Measurements from ENCODE around the gene ARL2.

Gene ARL2

DNA sequence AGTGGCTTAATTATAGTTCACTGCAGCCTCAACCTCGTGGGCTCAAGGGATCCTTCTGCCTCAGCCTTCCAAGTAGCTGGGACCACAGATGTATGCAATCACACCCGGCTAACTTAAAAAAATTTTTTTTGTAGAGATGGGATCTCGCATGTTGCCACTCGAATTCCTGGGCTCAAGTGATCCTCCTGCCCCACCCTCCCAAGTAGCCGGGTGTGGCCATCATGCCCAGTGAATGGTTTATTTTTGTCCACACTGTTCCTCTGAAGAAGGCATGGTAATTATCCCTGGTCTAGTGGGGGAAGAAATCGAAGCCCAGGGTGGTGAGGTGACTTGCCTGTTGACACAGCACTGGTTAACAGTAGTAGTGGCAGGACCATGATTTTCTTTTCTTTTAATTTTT is 28.9 kb downstream of the ARL2 start:
- TF ChIP-seq, protein P1, sequence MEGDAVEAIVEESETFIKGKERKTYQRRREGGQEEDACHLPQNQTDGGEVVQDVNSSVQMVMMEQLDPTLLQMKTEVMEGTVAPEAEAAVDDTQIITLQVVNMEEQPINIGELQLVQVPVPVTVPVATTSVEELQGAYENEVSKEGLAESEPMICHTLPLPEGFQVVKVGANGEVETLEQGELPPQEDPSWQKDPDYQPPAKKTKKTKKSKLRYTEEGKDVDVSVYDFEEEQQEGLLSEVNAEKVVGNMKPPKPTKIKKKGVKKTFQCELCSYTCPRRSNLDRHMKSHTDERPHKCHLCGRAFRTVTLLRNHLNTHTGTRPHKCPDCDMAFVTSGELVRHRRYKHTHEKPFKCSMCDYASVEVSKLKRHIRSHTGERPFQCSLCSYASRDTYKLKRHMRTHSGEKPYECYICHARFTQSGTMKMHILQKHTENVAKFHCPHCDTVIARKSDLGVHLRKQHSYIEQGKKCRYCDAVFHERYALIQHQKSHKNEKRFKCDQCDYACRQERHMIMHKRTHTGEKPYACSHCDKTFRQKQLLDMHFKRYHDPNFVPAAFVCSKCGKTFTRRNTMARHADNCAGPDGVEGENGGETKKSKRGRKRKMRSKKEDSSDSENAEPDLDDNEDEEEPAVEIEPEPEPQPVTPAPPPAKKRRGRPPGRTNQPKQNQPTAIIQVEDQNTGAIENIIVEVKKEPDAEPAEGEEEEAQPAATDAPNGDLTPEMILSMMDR (IDR thresholded peaks at IDR 0.05) = no peak

DNA sequence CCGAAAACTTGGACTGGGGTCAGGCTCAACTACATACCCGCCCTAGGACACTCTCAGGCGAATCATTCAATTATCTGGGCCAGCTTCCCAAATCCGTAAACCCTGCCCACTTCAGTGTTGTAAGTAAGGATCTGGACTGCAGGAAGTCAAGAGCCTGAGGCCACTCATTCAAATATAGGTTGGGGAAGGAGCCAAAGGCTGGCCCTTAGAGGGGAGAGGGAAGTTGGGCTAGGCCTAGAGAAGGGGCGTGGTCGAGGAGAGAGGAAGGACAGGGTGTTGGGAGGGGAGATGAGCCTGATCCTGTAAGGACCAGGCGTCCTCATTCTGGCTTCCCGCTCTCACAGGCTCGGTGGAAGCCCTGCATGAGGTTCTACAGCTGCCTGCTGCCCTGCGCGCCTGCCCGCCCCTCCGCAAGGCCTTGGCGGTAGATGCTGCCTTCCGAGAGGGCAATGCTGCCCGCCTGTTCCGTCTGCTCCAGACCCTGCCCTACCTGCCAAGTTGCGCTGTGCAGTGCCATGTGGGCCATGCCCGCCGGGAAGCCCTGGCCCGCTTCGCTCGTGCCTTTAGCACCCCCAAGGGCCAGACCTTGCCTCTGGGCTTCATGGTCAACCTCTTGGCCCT is 30.0 kb downstream of the ARL2 start:
- TF ChIP-seq, protein P1 (IDR thresholded peaks at IDR 0.05) = no peak

DNA sequence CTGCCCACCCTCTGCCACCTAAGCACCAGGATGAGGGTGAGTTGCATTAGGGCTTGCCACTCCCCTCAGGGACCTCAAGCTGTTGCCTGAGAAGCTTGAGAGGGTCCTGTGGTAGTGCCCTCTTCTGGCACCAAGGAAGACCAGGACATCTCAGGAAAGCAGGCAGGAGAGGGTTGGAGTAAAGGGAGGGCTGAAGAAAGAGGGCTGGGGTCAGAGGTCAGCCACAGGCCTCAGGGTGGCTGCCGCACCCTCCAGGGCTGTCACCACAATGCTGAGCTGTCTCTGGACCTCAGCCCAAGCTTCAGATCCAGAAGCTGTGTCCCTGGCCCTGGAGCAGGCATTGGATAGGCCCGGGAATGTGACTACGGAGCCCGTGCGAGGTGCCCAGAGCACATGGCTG is 31.1 kb downstream of the ARL2 start:
- TF ChIP-seq, protein P1 (IDR thresholded peaks at IDR 0.05) = no peak

GRCh38 chr11:65045728-65046127 is 31.8 kb downstream of the ARL2 start:
- TF ChIP-seq, protein P1 (IDR thresholded peaks at IDR 0.05) = no peak

GRCh38 chr11:65047581-65048422 is 33.8 kb downstream of the ARL2 start:
- TF ChIP-seq, protein P1 (IDR thresholded peaks at IDR 0.05) = no peak

DNA sequence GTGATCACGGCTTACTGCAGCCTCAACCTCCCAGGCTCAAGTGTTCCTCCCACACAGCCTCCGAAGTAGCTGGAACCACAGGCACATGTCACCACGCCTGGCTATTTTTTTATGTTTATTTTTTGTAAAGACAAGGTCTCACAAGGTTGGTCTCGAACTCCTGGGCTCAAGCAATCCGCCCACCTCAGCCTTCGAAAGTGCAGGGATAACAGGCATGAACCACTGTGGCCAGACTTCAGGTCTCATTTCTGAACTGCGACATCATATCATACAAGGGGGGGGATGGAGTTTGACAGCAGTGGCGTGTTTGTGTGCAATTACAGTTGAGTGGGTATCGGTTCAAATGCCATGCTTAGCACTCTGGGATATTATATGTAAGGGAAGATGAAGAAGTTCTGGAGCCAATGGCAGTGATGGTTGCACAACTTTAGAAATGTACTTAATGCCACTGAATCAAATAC is 37.5 kb downstream of the ARL2 start:
- TF ChIP-seq, protein P1 (IDR thresholded peaks at IDR 0.05) = no peak

GRCh38 chr11:65053827-65054508 is 40.0 kb downstream of the ARL2 start:
- TF ChIP-seq, protein P1 (IDR thresholded peaks at IDR 0.05) = no peak
